ENCODE results near the gene NAGPA.

The NAGPA gene

GRCh38 chr16:5015887-5016286 lies 17.8 kb downstream of the NAGPA start:
- Histone ChIP-seq H3K9me2 (ENCODE audit: low read depth, low read length) (no peaks in the 10 kb centered on the region), H2AFZ (ENCODE audit: low read length) (no peak overlapping the region), H3K9me3 (ENCODE audit: low read length) (no peaks in the 10 kb centered on the region), H3K27ac (ENCODE audit: low read depth, low read length, poor library complexity, severe bottlenecking) (no peak overlapping the region), H3K4me3 (ENCODE audit: low read depth, low read length, poor library complexity, severe bottlenecking) (no peak overlapping the region), H3F3A (ENCODE audit: insufficient read depth, low read length) (no peaks in the 10 kb centered on the region), H4K20me1 (ENCODE audit: insufficient read depth, low read length) (no peaks in the 10 kb centered on the region), H3K4me2 (ENCODE audit: low read length) (no peak overlapping the region), H3K4me1 (ENCODE audit: insufficient read depth, low read length, severe bottlenecking) (no peaks in the 10 kb centered on the region), H3K79me2 (ENCODE audit: insufficient read depth, low read length) (no peaks in the 10 kb centered on the region), H3K27me3 (ENCODE audit: insufficient read depth, low read length) (no peaks in the 10 kb centered on the region; the same call in 1 of the 2 replicates), H3K36me3 (ENCODE audit: insufficient read depth, low read length) (no peaks in the 10 kb centered on the region), H3K9ac (ENCODE audit: low read length) (no peak overlapping the region)
- no peak for TF ChIP-seq CTCF (IDR thresholded peaks at IDR 0.05; ENCODE audit: low read length)
- TF ChIP-seq EZH2 (IDR thresholded peaks at IDR 0.05; ENCODE audit: borderline replicate concordance, low read length), result no peak

- H4K20me1 ChIP-seq (ENCODE audit: insufficient read depth, low read length), result no peaks in the 10 kb centered on the region
- H3K27me3 ChIP-seq (ENCODE audit: insufficient read depth, low read length), result no peaks in the 10 kb centered on the region; the same call in 1 of the 2 replicates
- TF ChIP-seq EZH2 (IDR thresholded peaks at IDR 0.05; ENCODE audit: borderline replicate concordance, low read length) (no peak), CTCF (IDR thresholded peaks at IDR 0.05; ENCODE audit: low read length) (no peak)
- no peak overlapping the region for H3K4me3 ChIP-seq (ENCODE audit: low read depth, low read length, poor library complexity, severe bottlenecking)
- no peaks in the 10 kb centered on the region for H3F3A ChIP-seq (ENCODE audit: insufficient read depth, low read length)
- no peaks in the 10 kb centered on the region for H3K4me1 ChIP-seq (ENCODE audit: insufficient read depth, low read length, severe bottlenecking)
- no peak overlapping the region for H2AFZ ChIP-seq (ENCODE audit: low read length)
- H3K9ac ChIP-seq (ENCODE audit: low read length), result no peak overlapping the region
- no peaks in the 10 kb centered on the region for H3K9me2 ChIP-seq (ENCODE audit: low read depth, low read length)
- no peaks in the 10 kb centered on the region for H3K79me2 ChIP-seq (ENCODE audit: insufficient read depth, low read length)
- no peak overlapping the region for H3K4me2 ChIP-seq (ENCODE audit: low read length)
- H3K27ac ChIP-seq (ENCODE audit: low read depth, low read length, poor library complexity, severe bottlenecking), result no peak overlapping the region
- H3K9me3 ChIP-seq (ENCODE audit: low read length), result no peaks in the 10 kb centered on the region
- no peaks in the 10 kb centered on the region for H3K36me3 ChIP-seq (ENCODE audit: insufficient read depth, low read length)
Observed at GRCh38 chr16:5015351-5015750, 18.4 kb downstream of the NAGPA start.

- Histone ChIP-seq H3K36me3 (ENCODE audit: insufficient read depth, low read length) (no peaks in the 10 kb centered on the region), H3K4me3 (ENCODE audit: low read depth, low read length, poor library complexity, severe bottlenecking) (no peak overlapping the region), H2AFZ (ENCODE audit: low read length) (no peak overlapping the region), H3K9me2 (ENCODE audit: low read depth, low read length) (no peaks in the 10 kb centered on the region), H3K9ac (ENCODE audit: low read length) (no peak overlapping the region), H3K9me3 (ENCODE audit: low read length) (no peaks in the 10 kb centered on the region), H3F3A (ENCODE audit: insufficient read depth, low read length) (no peaks in the 10 kb centered on the region), H3K4me1 (ENCODE audit: insufficient read depth, low read length, severe bottlenecking) (no peaks in the 10 kb centered on the region), H4K20me1 (ENCODE audit: insufficient read depth, low read length) (no peaks in the 10 kb centered on the region), H3K79me2 (ENCODE audit: insufficient read depth, low read length) (no peaks in the 10 kb centered on the region), H3K27ac (ENCODE audit: low read depth, low read length, poor library complexity, severe bottlenecking) (no peak overlapping the region), H3K27me3 (ENCODE audit: insufficient read depth, low read length) (no peaks in the 10 kb centered on the region; the same call in 1 of the 2 replicates), H3K4me2 (ENCODE audit: low read length) (no peak overlapping the region)
- TF ChIP-seq CTCF (IDR thresholded peaks at IDR 0.05; ENCODE audit: low read length) (no peak), EZH2 (IDR thresholded peaks at IDR 0.05; ENCODE audit: borderline replicate concordance, low read length) (no peak)
Observed at GRCh38 chr16:5012887-5013286, 20.8 kb downstream of the NAGPA start.

All from OCI-LY1 (cell line).